HG03439 (cell line): ENCODE data around the gene NDUFS6.
"Not testable (repeated sequence)": the region's sequence is repeated elsewhere in the genome, so short reads cannot be mapped to it uniquely, and the experiment has no call there.

Source experiments
- ATAC-seq: cut with Tn5 transposase; IDR thresholded peaks from one replicate; pipeline ENCODE4 v1.9.1; 2021; ENCODE audit warnings: mild to moderate bottlenecking, moderate library complexity; ENCODE audit not compliant: unreplicated experiment

NDUFS6 gene

GRCh38 chr5:1830571-1831228, 29.5 kb downstream of the NDUFS6 start:
- ATAC-seq: no peak

- no peak for ATAC-seq
These were observed 30.1 kb downstream of the NDUFS6 start for GRCh38 chr5:1831257-1831656.

DNA sequence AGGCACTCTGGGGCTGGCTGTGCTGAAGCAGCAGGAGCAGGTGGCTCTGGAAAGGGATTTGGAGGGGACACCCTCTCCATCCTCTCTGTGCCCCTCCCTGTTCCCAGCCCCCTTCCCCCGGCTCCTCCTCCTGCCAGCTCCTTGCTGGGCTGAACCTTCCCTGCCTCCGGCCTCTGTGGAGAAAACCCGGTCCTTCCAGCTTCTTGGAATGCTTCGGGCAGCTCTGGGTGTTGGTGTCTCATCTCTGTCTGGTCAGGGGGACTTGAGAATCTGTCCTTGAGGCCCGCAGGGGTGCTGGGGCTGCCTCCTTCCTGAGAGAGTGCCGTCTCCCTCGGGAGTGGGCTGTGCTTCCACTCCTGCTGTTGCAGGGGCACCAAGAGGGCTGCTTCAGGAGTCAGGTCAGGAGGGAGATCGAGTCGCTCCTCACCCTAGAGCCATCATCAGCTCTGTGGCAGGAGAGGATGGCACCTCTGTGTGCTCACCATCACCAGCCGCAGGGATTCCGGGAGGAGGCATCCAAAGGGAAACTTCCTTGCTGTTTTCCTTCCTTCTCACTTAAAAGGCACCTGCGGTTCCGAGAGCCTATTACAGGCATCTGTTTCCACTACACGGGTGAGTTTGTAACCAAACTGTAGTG, 30.6 kb downstream of the NDUFS6 start:
- no peak for ATAC-seq

DNA sequence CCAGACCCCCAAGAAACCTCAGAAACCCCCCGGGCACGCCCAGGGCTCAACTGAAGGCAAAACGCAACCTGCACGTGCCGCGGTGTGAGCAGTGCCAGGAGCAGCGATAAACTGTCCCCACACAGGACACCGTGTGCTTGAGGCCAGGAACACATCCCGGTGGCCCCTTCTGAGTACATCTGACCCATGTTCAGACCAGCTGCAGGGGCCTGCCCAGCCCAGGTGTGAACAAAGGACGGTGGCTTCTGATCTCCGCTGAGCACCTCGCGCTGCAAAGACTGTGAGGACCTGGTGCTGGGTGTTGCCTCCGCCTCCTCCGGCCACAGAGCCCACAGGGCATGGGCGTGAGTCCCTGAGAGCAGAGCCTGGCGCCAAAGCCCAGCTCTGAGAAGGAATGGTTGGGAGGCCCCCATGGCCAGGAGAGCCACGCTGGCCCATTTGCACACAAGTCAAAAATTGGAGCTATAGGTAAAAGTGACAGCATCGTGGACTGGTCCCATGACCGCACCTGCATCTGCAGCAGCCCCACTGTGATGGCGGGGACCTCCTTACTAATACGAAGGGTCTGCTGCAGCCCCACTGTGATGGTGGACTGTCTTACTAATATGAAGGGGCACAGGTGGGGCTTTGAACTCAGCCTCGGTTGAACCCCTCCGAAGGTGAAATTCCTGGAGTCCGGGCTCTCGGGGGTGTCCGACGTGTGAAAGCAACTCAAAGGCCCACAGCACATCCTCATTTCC, 31.5 kb downstream of the NDUFS6 start:
- no peak for ATAC-seq

DNA sequence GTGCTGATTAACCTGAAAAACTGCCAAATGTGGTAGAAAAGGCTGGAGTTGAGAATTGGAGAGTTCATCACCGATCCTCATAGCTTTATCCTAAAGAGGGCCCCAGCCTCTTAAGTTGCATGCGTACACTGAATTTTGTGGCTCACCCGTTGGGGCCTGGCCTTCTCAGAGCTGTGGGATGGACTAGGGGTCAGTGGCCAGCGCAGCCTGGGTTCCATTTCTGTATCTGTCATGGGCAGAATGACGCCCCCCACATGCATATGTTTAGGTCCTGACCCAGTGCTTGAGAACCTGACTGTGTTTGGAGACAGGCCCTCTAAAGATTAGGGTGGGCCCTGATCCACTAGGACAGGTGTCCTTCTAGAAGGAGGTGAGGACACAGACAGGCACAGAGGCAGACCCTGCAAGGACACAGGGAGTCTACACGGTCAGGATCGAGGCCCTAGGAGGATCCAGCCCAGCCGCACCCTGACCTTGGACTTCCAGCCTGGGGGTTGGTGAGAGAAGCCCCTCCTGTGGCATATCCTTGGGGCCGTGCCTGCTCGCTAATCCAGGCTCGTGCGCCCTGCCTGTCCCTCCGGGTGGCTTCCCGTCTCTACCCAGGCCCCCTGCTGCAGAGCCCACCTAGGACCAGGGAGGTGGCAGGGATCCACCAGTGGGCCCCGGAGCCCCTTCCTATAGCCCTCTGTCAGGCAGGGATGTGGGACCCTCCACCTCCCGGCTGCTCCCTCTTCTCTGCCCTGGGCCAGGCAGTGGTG, 32.2 kb downstream of the NDUFS6 start:
- no peak for ATAC-seq

DNA sequence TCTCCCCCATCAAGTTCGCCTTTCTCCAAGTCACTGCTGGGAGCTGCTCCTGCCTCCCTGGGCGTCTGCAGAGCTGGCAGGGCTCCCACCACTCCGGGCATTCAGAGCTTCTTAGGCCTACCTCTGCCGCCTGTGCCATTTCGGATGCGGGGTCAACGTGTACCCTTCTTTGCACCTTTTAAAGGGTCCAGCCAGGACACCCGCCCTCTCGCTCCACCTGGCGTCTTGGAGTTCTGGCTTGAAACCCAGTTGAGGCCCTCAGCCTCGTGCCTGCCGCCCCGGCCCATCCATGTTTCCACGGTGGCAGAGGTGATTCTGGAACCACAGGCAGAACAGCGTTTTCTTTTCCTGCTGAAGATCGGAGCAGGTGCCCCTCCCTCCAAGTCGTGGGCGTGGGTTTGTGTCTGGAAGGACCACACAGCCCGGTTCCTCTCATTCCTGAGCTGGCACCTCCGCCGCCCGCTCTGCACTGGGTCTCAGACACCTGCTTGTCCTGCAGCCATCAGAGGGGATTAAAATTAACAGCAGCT, 32.9 kb downstream of the NDUFS6 start:
- ATAC-seq: no peak

GRCh38 chr5:1834721-1835429, 33.7 kb downstream of the NDUFS6 start:
- ATAC-seq: no peak

- no peak for ATAC-seq
These were observed 34.2 kb downstream of the NDUFS6 start for GRCh38 chr5:1835431-1835830.

DNA sequence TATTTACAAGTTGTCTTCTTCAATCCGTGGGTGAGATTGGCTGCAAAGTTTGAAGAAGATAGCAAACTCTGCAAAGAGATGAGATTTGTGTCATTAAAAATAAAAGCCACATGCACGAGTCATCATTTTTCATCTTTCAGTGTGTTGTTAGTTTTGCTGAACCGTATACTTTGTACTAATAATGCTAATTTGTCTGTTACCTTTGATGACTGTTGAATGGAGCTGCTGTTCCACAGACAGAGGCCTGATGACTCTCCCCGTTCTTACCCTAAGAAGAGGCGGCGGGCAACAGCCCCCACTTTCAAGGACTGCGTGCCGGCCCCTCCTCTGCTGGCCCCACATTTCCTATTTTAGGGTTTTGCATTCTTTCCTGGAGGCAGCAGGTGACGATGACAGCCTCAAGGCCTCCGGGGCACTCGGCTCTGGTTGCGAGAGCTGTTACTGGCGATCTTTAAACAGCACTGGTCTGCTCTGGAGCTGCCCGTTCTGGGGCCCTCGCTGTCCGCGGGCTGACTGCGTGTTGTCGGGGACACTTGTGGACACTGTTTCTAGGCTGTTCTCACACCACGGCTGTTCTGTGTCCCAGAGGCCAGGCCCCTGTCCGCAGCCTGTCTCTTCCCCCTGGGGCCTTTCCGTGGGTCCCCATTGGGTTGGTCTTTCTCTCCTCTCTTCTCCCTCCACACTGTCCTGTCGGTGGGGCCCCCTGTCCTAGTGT, 35.1 kb downstream of the NDUFS6 start:
- no peak for ATAC-seq

GRCh38 chr5:1836891-1837880, 36.0 kb downstream of the NDUFS6 start:
- ATAC-seq: no peak

- ATAC-seq: no peak
These were observed 36.8 kb downstream of the NDUFS6 start for GRCh38 chr5:1838013-1838412.

GRCh38 chr5:1840071-1840547, 38.9 kb downstream of the NDUFS6 start:
- ATAC-seq: no peak

DNA sequence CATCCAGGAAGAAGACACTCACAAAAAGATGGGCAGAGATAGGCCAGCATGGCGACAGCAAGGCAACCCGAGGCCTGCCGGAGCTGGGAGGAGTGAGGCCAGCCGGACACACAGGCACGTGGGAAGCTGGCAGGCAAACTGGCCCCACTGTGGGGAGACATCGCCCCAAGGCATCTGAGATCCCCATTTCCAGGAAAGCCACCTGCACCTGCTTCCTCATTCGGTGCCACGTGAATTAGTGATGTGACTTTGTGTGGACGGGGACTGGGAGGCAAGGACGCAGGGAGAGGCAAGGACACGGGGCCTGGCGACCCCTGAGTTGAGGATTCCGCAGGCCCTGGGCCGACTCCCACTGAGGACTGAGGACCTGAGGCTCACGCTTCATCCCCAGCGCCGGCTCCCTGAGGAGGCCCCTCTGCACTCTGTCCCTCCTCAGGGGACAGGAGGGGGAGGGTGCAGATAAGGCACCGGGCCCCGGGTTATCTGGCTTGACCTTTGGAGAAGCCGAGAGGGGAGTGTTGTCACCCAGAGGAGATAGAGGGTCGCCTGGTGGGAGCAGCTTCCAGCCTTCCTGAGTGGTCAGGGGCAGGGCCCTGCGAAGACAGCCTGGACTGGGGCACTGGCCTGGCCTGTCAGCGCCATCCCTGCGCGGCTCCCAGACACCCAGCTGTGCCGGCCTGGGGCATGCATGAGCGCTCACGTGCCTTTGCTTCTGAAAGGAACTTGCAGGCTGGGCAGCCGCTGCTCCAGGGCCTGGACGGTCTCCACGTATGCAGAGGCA, 39.7 kb downstream of the NDUFS6 start:
- ATAC-seq: no peak

DNA sequence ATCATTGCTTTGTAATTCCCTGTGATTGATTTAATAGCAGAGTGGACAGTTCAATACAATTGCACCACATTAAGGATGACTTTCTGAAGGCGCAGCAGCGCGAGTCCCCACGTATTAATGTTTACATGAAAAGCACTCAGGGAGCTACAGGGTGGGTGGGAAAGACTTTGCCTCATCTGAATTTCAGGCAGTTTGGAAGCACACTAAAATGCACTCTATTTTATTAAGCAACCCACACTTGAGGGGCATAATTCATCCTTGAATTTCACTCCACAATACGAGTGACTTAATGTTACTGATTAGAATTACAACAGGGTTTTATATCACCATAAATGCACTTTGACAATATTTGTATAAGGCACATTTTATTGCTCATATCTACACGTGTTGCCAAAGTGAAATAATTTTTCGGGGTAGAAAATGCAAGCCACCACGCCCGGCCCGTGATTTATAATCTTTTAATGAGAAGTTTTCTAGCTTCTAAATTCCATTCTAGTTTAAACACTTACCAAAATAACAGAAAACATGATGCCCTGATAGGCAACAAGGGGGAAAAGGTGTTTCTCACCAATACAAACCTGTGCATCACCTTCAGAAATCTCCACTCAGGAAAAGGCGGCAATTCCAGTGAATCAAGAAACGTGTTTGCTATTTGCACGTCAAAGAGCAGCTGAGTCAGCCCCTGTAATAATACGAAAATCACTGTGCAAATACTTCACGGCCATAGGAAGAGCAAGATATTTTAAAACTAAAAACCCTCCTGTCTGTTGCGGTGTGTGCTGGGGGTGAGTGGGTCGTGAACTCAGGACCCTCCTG, 41.0 kb downstream of the NDUFS6 start:
- ATAC-seq: no peak

- not testable (repeated sequence) for ATAC-seq
These were observed 42.6 kb downstream of the NDUFS6 start for GRCh38 chr5:1843761-1844160.

- no peak for ATAC-seq
These were observed 43.7 kb downstream of the NDUFS6 start for GRCh38 chr5:1844708-1845436.
